NOMO-1 treated with dmso at 0.1 percent for 144 hours (cell line): ENCODE measurements around the gene CIC.

Experiments used
- DNase-seq: peaks from one replicate; lab custom pipeline; 2025; ENCODE audit not compliant: unreplicated experiment; lab: John Stamatoyannopoulos, UW

Gene CIC

GRCh38 chr19:42286349-42287016 lies 17.4 kb downstream of the CIC start:
- no peak for DNase-seq

DNA sequence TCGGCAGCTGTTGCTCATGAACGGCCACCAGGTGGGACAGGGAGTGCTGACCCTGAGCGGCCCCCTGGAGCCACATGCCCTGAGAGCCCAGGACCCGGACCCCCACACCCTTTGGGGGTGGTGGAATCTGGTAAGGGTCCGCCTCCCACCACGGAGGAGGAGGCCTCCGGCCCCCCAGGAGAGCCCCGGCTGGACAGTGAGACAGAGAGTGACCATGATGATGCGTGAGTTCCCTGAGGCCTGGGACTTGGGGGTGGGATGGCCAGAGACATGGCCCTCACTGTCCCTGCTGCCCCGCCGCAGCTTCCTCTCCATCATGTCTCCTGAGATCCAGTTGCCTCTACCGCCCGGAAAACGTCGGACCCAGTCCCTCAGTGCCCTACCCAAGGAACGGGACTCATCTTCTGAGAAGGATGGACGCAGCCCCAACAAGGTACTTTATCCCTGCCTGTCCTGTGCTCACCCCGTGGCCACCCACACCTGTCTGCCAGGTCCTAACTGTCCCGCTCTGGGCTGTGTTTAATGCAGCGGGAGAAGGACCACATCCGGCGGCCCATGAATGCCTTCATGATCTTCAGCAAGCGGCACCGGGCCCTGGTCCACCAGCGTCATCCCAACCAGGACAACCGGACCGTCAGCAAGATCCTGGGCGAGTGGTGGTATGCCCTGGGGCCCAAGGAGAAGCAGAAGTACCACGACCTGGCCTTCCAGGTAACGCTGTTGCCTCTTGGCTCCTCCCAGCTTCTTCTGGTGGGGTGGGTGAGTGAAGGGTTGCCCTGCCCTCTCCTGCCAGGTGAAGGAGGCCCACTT lies 18.2 kb downstream of the CIC start:
- DNase-seq, result no peak

- no peak for DNase-seq
Measured at GRCh38 chr19:42287827-42288107, 18.7 kb downstream of the CIC start.

- DNase-seq, result no peak
Measured at GRCh38 chr19:42288387-42288786, 19.3 kb downstream of the CIC start.

DNA sequence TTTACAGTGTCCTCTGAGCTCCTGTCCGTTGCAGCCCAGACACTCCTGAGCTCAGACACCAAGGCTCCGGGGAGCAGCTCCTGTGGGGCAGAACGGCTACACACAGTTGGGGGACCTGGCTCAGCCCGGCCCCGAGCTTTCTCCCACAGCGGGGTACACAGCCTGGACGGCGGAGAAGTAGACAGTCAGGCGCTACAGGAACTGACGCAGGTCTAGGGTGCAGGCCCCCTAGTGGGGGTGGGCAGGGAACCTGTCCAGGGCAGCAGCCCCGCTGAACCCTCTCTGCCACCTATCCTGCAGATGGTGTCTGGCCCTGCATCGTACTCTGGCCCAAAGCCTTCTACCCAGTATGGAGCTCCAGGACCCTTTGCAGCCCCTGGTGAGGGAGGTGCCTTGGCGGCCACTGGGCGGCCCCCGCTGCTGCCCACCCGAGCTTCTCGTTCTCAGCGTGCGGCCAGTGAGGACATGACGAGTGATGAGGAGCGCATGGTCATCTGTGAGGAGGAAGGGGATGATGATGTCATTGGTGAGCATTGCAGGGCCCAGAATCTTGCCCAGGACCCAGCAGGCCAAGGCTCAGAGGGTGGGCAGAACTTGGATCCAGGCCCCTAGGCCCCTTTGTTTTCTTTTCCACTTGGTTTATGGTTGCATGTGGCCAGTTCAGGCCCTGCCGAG lies 20.0 kb downstream of the CIC start:
- no peak for DNase-seq

DNA sequence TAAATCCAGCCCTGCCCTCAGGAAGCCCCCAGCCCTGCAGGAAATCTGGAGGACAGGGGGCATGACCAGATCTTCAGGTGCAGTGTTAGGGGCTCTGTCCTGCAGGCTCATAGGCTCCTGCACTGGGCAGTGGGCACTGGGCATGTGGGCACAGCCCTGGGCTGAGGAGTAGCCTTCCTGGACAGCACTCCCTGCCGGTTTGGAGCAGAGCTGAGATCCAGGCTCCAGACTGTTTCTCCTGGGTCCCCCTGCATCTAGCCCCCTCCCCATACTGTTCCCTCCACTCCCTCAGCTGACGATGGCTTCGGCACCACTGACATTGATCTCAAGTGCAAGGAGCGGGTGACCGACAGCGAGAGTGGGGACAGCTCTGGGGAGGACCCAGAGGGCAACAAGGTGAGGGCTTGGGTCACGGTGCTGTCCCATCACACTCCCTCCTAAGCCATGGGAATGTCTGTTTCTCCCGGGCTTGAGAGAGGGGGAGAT lies 20.5 kb downstream of the CIC start:
- no peak for DNase-seq

GRCh38 chr19:42290136-42290522 lies 21.1 kb downstream of the CIC start:
- no peak for DNase-seq

- no peak for DNase-seq
Measured at GRCh38 chr19:42290523-42291434, 21.7 kb downstream of the CIC start.

DNA sequence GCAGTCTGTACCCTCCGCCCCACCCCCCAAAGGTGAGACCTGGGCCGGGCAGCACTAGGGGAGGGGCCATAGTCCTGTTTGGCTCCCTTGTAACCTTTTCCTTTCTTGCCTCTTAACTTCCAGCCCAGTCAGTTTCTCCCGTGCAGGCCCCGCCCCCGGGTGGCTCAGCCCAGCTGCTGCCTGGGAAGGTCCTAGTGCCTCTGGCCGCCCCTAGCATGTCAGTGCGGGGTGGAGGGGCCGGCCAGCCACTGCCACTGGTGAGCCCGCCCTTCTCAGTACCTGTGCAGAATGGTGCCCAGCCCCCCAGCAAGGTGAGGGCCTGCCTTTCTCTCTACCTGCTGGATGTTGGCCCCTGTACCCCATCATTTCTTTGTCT lies 22.4 kb downstream of the CIC start:
- DNase-seq, result no peak

- DNase-seq, result no peak
Measured at GRCh38 chr19:42292042-42292960, 23.2 kb downstream of the CIC start.

DNA sequence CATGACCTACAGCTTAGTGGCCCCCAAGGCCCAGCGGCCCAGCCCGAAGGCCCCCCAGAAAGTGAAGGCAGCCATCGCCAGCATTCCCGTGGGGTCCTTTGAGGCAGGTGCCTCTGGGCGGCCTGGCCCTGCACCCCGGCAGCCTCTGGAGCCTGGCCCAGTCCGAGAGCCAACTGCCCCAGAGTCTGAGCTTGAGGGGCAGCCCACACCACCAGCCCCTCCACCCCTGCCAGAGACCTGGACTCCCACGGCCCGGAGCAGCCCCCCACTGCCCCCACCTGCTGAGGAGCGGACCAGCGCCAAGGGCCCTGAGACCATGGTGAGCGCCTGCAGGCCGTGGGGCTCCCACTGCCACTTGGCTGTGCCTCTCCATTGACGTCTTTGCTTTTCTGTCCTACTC lies 23.9 kb downstream of the CIC start:
- DNase-seq, result no peak

DNA sequence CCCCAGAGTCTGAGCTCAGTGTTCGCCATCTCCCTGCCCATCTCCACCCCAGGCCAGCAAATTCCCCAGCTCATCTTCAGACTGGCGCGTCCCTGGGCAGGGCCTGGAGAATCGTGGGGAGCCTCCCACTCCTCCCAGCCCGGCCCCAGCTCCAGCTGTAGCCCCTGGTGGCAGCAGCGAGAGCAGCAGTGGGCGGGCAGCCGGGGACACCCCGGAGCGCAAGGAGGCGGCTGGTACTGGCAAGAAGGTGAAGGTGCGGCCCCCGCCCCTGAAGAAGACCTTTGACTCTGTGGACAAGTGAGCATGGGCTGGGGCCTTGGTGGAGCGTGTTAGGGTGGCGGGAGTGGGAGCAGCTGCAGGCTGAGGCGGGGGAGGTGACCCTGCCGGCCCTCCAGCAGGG lies 24.5 kb downstream of the CIC start:
- DNase-seq, result no peak

GRCh38 chr19:42293948-42294347 lies 24.9 kb downstream of the CIC start:
- DNase-seq, result no peak

GRCh38 chr19:42294471-42295137 lies 25.6 kb downstream of the CIC start:
- DNase-seq, result no peak

DNA sequence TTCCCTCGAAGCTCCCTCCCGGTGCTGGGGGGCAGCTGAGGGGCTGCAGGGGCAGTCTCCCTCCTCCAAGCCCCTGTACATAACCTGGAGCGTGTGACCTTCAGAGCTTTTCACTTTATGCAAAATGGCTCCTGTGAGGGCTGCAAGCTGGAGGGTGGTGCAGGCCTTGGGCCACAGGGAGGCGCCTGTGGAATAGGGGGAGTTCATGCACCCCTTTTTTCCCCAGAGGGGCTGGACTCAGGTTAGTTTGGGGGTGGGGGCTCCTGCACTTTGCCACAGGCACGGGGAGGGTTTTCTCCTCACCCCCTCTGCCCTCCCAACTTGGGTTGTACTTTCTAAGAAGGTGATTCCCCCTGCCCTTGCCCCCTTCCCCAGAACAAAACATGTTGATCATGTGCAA lies 26.3 kb downstream of the CIC start:
- no peak for DNase-seq

DNA sequence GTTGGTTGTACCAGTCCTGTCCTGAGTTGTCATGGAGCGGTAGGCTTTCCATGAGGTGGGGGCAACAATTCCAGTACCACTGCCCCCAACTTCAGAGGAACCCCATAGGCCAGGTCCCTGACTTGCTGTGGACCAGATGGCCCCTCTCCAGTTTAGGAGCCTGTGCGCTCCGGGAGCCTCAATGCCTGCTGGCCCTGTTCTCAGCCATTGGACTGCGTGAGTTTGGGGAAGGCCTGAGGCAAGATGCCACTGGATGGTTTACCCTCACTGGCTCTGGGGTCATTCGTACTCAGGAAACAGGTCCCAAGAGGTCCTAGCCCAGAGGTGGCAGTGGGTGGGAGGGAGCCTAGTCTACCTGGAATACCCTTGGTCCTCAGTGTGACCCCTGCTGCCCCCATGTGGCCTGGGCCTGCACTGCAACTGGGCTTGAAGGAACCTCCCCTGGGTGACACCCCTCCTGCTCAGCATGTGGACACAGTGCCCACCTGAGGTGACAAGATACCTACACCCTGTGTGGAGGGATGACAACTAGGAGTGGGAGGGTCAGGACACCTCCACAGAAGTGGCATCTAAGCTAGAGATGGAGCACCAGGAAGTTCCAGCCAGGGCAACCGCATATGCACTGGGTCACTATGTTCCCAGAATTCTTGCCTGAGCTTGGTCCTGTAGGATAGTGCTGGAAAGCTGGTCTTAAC lies 26.9 kb downstream of the CIC start:
- DNase-seq, result no peak

GRCh38 chr19:42297039-42297438 lies 28.0 kb downstream of the CIC start:
- no peak for DNase-seq

DNA sequence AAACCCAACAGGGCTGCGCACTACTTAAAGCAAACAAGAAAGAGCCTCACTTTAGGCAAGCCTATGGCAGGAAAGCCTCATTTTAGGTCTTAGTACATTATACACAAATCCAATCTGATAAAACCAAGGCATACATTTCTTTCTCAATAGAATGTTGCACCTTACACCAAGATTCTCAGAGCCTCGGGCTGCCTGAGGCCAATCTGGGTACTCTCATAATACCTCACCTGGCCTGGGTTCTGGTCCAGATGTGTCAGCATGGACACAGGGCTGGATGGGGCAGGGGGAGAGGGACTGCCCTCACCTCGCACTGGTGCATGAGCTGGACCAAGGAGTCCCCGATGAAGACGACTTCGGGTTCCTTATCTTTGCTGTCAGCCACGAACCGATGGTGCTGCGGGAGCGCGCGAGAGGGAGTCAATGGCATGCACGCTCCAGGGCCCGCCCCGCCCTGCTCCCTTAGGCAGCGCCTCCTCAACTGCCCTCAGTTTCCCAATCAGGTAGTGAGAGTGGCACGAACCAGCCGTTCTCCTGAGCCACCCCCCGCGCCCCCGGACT lies 32.7 kb downstream of the CIC start, which contains the start of gene PRR19:
PRR19 (plus strand) TSS at position 487 of the 558 bp plus-strand sequence. CDS start 7,453 bp downstream, outside the sequence.
- no peak for DNase-seq

DNA sequence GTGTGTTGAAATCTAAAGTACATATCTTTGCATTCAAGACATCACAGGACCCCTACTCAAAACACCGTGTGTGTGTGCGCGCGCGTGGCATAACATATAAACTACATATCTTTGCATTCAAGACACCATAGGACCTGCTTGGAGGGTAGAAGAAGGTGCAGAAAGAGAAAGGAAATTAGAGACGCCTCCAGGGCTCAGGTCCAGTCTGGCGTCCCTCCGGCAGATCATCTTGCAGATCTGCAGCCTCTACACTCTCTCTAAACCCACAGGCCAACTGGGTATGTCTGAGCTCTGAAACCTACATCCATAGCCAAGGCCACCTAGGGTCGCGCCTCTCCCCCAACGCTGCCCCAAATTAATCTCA lies 34.0 kb downstream of the CIC start:
- no peak for DNase-seq
